ENCODE data around the gene IGSF21. TPM values are rescaled to one million over a fixed set of nuclear protein-coding genes. Genes with fewer than 3 reads are reported as not detected.
"Not testable (repeated sequence)": the region's sequence is repeated elsewhere in the genome, so short reads cannot be mapped to it uniquely, and the experiment has no call there.

Gene IGSF21
- total RNA-seq, 1 donor from 2014 or later = 1.00 TPM

GRCh38 chr1:18398791-18399530 is 291.4 kb downstream of the IGSF21 start:
- DNase-seq (ENCODE audit: low spot score) = no peak
- intact Hi-C loops (cut with DNase I) = no loop called here

GRCh38 chr1:18400347-18401102 is 292.9 kb downstream of the IGSF21 start:
- intact Hi-C loops (cut with DNase I) = no loop called here
- no peak for DNase-seq (ENCODE audit: low spot score)

- DNase-seq (ENCODE audit: low spot score) = no peak
- intact Hi-C loops (cut with DNase I) = no loop called here
Measured at GRCh38 chr1:18401921-18402320, 294.3 kb downstream of the IGSF21 start.

- DNase-seq (ENCODE audit: low spot score) = peak; percentile 44
- intact Hi-C loops (cut with DNase I) = no loop called here
Measured at GRCh38 chr1:18404460-18404859, 296.9 kb downstream of the IGSF21 start.

GRCh38 chr1:18407166-18408045 is 299.8 kb downstream of the IGSF21 start:
- DNase-seq (ENCODE audit: low spot score) = peak; percentile 38
- intact Hi-C loops (cut with DNase I) = no loop called here

GRCh38 chr1:18408656-18409370 is 301.2 kb downstream of the IGSF21 start:
- intact Hi-C loops (cut with DNase I) = no loop called here

GRCh38 chr1:18409609-18410237 is 302.1 kb downstream of the IGSF21 start:
- intact Hi-C loops (cut with DNase I) = no loop called here
- DNase-seq (ENCODE audit: low spot score) = peak; percentile 47

More at GRCh38 chr1:18408656-18409370, 301.2 kb downstream of the IGSF21 start:
- peak; percentile 50 for DNase-seq (ENCODE audit: low spot score)

- DNase-seq (ENCODE audit: low spot score) = no peak
- intact Hi-C loops (cut with DNase I) = no loop called here
Measured at GRCh38 chr1:18410407-18410806, 302.8 kb downstream of the IGSF21 start.

GRCh38 chr1:18411321-18411720 is 303.7 kb downstream of the IGSF21 start:
- DNase-seq (ENCODE audit: low spot score) = peak; percentile 51
- intact Hi-C loops (cut with DNase I) = no loop called here

- peak; percentile 29 for DNase-seq (ENCODE audit: low spot score)
- intact Hi-C loops (cut with DNase I) = no loop called here
Measured at GRCh38 chr1:18411820-18412641, 304.4 kb downstream of the IGSF21 start.

- DNase-seq (ENCODE audit: low spot score) = no peak
- intact Hi-C loops (cut with DNase I) = no loop called here
Measured at GRCh38 chr1:18412882-18413353, 305.3 kb downstream of the IGSF21 start.

GRCh38 chr1:18413541-18414305 is 306.1 kb downstream of the IGSF21 start:
- intact Hi-C loops (cut with DNase I) = no loop called here
- DNase-seq (ENCODE audit: low spot score) = peak; percentile 24

- DNase-seq (ENCODE audit: low spot score) = peak; percentile 47
Measured at GRCh38 chr1:18414321-18414720, 306.7 kb downstream of the IGSF21 start.

GRCh38 chr1:18414872-18415447 is 307.4 kb downstream of the IGSF21 start:
- peak; percentile 4 for DNase-seq (ENCODE audit: low spot score)
- intact Hi-C loops (cut with DNase I) = no loop called here

More at GRCh38 chr1:18414321-18414720, 306.7 kb downstream of the IGSF21 start:
- intact Hi-C loops (cut with DNase I) = no loop called here

- intact Hi-C loops (cut with DNase I) = no loop called here
Measured at GRCh38 chr1:18415448-18416027, 307.9 kb downstream of the IGSF21 start.

GRCh38 chr1:18416126-18416525 is 308.5 kb downstream of the IGSF21 start:
- DNase-seq (ENCODE audit: low spot score); intact Hi-C loops (cut with DNase I): not testable (repeated sequence)

More at GRCh38 chr1:18415448-18416027, 307.9 kb downstream of the IGSF21 start:
- no peak for DNase-seq (ENCODE audit: low spot score)

All from cardiac septum (tissue), 1 donor.